ENCODE measurements around the gene ALDH9A1. TPM values are rescaled to one million over a fixed set of nuclear protein-coding genes. Genes with fewer than 3 reads are reported as not detected.

The ALDH9A1 gene
- total and polyA plus RNA-seq, 2 donors (not counting 3 experiments of a cell fraction or from before 2014, with no cell fraction given), result 25.5 to 47.4 TPM

GRCh38 chr1:165624441-165624840 is 73.9 kb downstream of the ALDH9A1 start:
- Histone ChIP-seq H3K27me3 (ENCODE audit: control insufficient read depth in 2 of 2, insufficient read depth in 2 of 2, low read length in 2 of 2) (peaks cover 5 to 29% of the 10 kb centered on the region in 2 experiments), H3K4me2 (ENCODE audit: insufficient read depth, low read length) (no peak overlapping the region), H3K36me3 (ENCODE audit: control insufficient read depth in 2 of 2, extremely low read depth in 1 of 2, insufficient read depth in 2 of 2, low read length in 2 of 2) (no peaks in the 10 kb centered on the region), H3K79me2 (ENCODE audit: control insufficient read depth, insufficient read depth, low read length) (no peaks in the 10 kb centered on the region), H3K27ac (ENCODE audit: insufficient read depth, low read depth, low read length) (no peak overlapping the region), H3K4me1 (ENCODE audit: control insufficient read depth, extremely low read depth, insufficient read depth, low read length) (no peaks in the 10 kb centered on the region), H3K9me1 (replicated peaks; ENCODE audit: control insufficient read depth, extremely low read depth, insufficient read depth, low read length) (no peaks in the 10 kb centered on the region), H3K9ac (replicated peaks; ENCODE audit: extremely low read depth, insufficient read depth, low read length) (no peak overlapping the region), H3K9me3 (replicated peaks; ENCODE audit: control insufficient read depth, insufficient read depth, low read length) (no peaks in the 10 kb centered on the region), H2AFZ (ENCODE audit: low read depth, low read length) (no peak overlapping the region), H4K20me1 (replicated peaks; ENCODE audit: control insufficient read depth, extremely low read depth, insufficient read depth, low read length) (no peaks in the 10 kb centered on the region), H3K4me3 (replicated peaks in 1 of 3; ENCODE audit: insufficient read depth in 1 of 3, low read depth in 1 of 3, low read length in 3 of 3) (no peak overlapping the region)
- POLR2A ChIA-PET, result no interaction called here
- intact Hi-C loops (cut with micrococcal nuclease), result no loop called here
- no TSS peak for BruUV-seq (replicated peaks)
- FAIRE-seq (no peak), DNase-seq (ENCODE audit: low read depth, low spot score) (no peak)
- TF ChIP-seq GATA2 (IDR thresholded peaks at IDR 0.05; ENCODE audit: insufficient read depth, insufficient read length, low read depth, low read length) (no peak), POLR2A (IDR thresholded peaks at IDR 0.05; ENCODE audit: low read depth, low read length) (no peak), MYC (IDR thresholded peaks at IDR 0.05; ENCODE audit: low read depth, low read length) (no peak), MAX (IDR thresholded peaks at IDR 0.05; ENCODE audit: insufficient read depth, insufficient read length) (no peak), POLR2AphosphoS5 (IDR thresholded peaks at IDR 0.05; ENCODE audit: insufficient read depth, low read depth, low read length) (no peak), JUN (IDR thresholded peaks at IDR 0.05; ENCODE audit: borderline replicate concordance, insufficient read depth, insufficient read length, low read depth) (no peak), CTCF (IDR thresholded peaks at IDR 0.05; ENCODE audit: extremely low read depth in 1 of 2, insufficient read depth in 1 of 2, low read depth in 1 of 2, low read length in 2 of 2) (no peak), FOS (IDR thresholded peaks at IDR 0.05; ENCODE audit: borderline replicate concordance, insufficient read depth, low read length) (no peak), EZH2 (IDR thresholded peaks at IDR 0.05; ENCODE audit: borderline replicate concordance, low read depth, low read length, severe bottlenecking) (no peak)
- CTCF ChIA-PET, result no interaction called here
- dilution Hi-C loops (cut with MboI; ENCODE audit: extremely low pct_ligation_motif_present, low sequenced_read_pairs), result no loop called here

All from endothelial cell of umbilical vein (primary cell).